Esophagus muscularis mucosa (tissue), 4 donors: ENCODE measurements around the gene RNFT2.

Source experiments
- EP300 ChIP-seq: sonication (generic); formaldehyde crosslinking; IDR thresholded peaks from one replicate; pipeline ENCODE4 v1.6.1; 2017; ENCODE audit warnings: antibody characterized with exemption
- POLR2A ChIP-seq: fragments of 450-650 bp; IDR thresholded peaks from one replicate; pipeline ENCODE4 v1.6.1; 2017; ENCODE audit warnings: antibody characterized with exemption, moderate library complexity, mild to moderate bottlenecking, low read depth
- POLR2AphosphoS5 ChIP-seq, 2 donors: sonication (generic); formaldehyde crosslinking; IDR thresholded peaks; one replicate each; pipeline ENCODE4 v1.6.1; 2017; ENCODE audit warnings: antibody characterized with exemption in 2 of 2
- TF ChIP-seq, protein P1 (sequence below), 3 experiments: fragments of 200-600 bp in 2 of 3; fragments of 450-650 bp in 1 of 3; sonication (generic) in 2 of 3; IDR thresholded peaks; one replicate each; pipeline ENCODE4 v1.5.1; 2017 to 2019; ENCODE audit warnings: antibody characterized with exemption in 3 of 3, mild to moderate bottlenecking in 2 of 3, moderate library complexity in 1 of 3

DNA sequence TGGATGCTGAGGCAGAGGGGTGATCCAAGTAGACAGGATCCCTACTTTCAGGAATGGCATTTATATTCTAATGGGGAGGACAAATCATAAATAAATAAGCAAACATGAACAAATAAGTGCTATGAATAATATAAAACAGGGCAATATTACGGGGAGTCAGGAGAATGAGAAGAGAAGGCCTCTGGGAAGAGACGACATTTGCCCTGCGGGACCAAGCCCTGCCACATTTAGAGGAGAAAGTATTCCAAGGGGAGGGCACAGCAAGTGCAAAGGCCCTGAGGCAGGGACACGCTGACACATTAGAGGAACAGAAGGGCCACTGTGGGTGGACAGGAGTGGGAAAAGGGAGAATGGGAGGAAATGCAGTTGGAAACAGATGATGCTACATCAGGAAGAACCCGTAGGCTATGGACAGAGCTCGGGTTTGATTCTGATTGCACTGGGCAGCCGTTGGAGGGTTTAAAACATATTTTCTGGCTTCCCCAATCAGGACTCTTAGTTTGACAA, 1.3 kb downstream of the RNFT2 start:
- TF ChIP-seq POLR2AphosphoS5 (IDR thresholded peaks at IDR 0.05) = no peak
- TF ChIP-seq POLR2A = no peak
- TF ChIP-seq, protein P1, sequence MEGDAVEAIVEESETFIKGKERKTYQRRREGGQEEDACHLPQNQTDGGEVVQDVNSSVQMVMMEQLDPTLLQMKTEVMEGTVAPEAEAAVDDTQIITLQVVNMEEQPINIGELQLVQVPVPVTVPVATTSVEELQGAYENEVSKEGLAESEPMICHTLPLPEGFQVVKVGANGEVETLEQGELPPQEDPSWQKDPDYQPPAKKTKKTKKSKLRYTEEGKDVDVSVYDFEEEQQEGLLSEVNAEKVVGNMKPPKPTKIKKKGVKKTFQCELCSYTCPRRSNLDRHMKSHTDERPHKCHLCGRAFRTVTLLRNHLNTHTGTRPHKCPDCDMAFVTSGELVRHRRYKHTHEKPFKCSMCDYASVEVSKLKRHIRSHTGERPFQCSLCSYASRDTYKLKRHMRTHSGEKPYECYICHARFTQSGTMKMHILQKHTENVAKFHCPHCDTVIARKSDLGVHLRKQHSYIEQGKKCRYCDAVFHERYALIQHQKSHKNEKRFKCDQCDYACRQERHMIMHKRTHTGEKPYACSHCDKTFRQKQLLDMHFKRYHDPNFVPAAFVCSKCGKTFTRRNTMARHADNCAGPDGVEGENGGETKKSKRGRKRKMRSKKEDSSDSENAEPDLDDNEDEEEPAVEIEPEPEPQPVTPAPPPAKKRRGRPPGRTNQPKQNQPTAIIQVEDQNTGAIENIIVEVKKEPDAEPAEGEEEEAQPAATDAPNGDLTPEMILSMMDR (IDR thresholded peaks at IDR 0.05) = no peak
- no peak for TF ChIP-seq EP300
